HFF-Myc (cell line): ENCODE results near the gene DENND1A.
A peak's percentile ranks its signal among the peaks of the same experiment; 100 is the strongest.
"Not testable (repeated sequence)": the region's sequence is repeated elsewhere in the genome, so short reads cannot be mapped to it uniquely, and the experiment has no call there.

Experiments used
- DNase-seq: peaks from one replicate; pipeline ENCODE4 v3.0.0-alpha.2; 2011; ENCODE audit warnings: low read depth; ENCODE audit errors: extremely low read depth
- H3K4me3 ChIP-seq: replicated peaks from 2 replicates; pipeline ENCODE4 v1.5.1; 2011; ENCODE audit warnings: low read depth, mild to moderate bottlenecking, control low read depth, low read length
- CTCF ChIP-seq: IDR thresholded peaks from 2 replicates; pipeline ENCODE4 v1.5.1; 2012; ENCODE audit warnings: mild to moderate bottlenecking, low read depth, low read length, control low read depth; ENCODE audit errors: missing control alignments

Gene DENND1A

DNA sequence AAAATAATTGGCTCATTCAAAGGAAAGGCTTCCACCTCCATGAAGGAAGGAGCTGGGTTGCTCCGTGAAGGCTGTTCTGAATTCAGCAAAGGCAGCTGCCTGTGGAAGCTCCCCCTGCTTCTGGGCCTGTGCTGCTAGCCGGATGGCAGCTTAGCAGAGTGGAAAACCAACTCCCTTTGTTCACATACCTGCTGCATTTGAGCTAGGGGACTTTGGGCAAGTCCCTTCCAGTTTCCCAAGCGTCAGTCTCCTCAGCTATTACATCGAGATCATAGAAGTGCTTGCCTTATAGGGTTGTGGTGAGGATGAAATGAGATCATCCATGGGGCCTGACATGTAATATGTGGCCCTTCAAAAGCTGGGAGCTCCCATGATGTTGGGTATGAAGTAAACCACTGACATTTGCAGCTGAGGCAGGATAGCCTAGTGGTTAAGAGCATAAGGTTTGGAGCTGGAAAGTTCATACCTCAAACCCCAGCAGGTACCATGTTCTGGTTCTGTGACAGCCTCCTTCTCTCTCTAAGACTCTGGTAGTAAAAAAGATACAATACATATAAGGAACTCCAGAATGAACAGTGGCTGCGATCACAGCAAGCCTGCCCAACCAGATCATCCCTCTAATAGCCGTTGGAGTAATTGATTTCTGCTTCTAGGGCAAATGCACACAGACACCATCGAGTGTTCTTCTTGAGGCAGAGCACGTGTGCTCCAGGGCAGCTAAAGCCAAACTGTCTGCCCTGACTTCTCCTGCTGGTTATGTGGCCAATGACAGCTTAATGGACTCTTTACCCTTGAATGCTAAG lies 11.0 kb upstream of the DENND1A start:
- DNase-seq = no peak
- no peak for TF ChIP-seq CTCF
- H3K4me3 ChIP-seq = no peak overlapping the region

DNA sequence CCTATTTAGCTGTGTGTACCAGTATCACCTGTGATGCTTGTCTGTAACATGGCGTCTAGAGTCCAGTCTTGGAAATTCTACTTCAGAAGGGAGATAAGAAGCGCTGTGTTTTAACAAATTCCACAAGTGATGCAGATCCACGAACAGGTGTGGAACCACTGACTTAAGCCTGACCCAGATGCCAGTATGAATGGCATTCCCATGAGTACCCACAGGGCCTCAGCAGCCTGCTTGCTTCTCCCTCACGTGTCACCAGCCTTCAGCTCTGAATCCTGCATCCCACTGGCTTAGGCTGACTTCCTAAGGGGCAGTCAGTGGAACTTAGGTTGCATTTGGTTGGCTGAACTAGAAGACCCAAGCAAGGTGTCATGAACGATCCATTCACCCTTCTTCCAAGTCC lies 8.5 kb upstream of the DENND1A start:
- no peak for TF ChIP-seq CTCF
- H3K4me3 ChIP-seq = no peak overlapping the region
- no peak for DNase-seq

DNA sequence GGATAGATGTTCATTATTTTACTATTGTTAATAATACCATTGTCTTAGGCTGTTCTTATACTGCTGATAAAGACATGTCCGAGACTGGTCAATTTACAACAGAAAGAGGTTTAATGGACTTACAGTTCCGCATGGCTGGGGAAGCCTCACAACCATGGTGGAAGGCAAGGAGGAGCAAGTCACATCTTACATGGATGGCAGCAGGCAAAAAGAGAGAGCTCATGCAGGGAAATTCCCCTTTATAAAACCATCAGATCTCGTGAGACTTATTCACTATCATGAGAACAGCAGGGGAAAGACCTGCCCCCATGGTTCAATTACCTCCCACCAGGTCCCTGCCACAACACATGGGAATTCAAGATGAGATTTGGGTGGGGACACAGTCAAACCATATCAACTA lies 6.6 kb upstream of the DENND1A start:
- not testable (repeated sequence) for DNase-seq, H3K4me3 ChIP-seq

DNA sequence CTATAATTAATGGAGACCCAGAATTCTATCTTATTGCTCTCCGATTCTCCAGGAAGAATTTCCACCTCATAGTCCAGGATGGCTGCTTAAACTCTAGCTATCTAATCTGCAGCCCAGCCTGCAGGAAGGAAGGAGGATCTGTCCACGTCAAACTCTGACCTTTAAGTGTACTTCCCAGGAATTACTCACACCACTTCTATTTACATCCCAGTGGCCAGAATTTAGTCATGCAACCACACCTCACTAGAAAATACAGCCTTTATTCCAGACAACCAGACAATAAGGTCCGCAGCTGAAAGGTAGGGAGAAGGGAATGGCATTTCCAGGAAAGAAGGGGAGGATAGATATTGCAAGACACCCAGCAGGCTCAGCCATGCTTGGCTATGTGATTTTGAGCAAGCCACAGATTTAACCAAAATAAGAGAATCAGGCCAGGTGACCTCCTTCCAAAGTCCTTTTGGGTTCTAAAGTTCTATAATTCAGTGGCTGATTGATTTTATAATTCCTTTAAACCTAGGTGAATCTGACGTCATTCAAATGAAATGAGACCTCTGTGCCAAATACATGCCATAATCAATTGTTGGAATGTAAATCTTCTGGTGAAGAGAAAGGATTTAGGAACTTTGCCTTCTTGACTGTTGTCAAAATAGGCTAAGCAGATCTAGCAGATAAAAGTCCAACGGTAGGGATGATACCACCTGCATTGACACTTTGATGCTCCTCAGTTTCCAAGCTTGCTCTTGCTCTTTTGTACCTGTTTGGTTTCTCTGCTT lies 3.7 kb upstream of the DENND1A start:
- H3K4me3 ChIP-seq = no peak overlapping the region
- DNase-seq = peak; percentile 53
- TF ChIP-seq CTCF = no peak

DNA sequence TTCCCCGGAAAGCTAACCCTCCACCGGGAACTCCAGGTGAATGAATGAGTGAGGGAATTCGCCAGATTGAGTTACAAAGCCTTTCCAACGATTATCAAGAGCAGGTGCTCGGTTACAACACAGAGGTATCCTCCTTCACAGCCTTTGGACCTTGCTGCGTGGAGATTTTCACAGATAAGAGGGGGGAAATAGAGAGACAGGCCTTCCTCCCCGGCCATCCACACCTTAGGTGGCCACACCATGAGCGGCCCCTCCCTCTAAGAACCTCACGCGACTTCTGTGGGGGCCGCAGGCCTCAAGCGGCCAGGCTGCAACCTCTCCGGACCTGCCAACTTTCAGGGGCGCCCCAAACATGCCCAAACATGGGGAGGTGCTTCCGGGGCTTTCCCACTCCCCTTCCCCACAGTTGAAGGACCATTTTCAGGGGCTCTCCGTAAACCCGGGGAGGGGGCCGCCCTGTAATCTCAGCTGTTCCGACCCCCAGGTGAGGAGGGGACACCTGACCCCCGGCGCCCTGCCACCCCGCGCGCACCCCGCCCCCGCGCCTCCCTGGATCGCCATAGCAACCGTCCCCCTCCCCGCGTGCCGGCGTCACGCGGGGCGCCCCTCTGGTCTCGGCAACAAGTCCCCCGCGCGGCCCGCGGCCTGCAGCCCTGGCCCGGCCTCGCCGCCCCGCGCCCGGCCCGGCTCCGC lies 603 bp downstream of the DENND1A start:
- peak overlapping the region; percentile 87 for H3K4me3 ChIP-seq
- no peak for TF ChIP-seq CTCF
- DNase-seq = no peak

DNA sequence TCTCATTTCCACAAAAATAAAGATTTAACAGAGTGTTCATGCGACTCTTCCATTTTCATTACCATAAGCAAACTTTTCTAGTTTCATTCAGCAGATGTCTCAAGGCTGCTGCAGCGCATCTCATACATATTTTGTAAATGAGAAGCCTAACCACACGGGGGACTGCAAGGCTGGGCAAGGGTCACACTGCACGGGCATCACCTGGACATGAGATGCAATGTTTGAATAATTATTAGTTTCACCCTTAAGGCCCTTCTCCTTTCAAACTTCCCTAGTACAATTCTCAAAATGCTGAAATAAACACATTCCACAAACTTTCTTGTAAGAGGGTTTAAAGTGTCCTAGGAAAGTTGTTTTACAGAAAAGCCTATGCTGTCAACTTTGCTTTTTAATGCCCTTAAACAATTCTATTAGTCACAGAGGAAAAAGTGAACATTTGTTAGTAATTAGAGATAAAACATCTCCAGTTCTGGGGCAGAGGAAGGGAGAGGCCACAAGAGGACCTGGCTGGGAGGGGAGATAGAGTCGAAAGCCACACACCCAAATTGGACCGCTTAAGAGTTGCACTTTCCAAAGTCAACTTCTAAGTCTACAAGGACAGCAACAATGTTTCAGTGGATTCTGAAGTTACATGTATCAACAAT lies 1.3 kb downstream of the DENND1A start:
- no peak for TF ChIP-seq CTCF
- peak; percentile 73 for DNase-seq

More for the DNA sequence above, 1.3 kb downstream of the DENND1A start:
- H3K4me3 ChIP-seq = peak overlapping the region; percentile 87
